ENCODE results near the gene ZNF512. TPM values are rescaled to one million over a fixed set of nuclear protein-coding genes. Genes with fewer than 3 reads are reported as not detected.

The ZNF512 gene
- total and polyA plus RNA-seq, 9 of the 15 experiments (the other 6 are each of a cell fraction or from before 2014, with no cell fraction given) = 24.7 to 101 (median 65.9) TPM

DNA sequence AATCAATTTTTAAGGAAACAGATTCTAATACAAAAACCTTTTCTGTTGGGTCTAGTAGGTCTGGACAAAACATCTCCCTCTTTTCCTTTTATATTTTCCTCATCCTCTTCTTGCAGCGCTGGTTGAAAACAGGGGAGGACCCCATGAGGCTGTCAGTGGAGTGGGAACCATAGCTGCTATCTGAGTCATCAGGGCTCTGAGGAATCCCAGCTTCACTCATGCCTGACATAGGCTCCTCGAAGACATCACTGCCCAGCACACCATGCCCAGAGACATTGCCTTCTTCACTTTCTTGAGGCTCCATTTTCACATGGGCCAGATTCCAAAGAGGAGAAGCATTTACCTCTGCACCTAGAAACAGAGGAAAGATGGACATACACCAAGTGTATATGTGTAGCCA is 70.6 kb downstream of the ZNF512 start (continued):
- TF ChIP-seq, protein P1, sequence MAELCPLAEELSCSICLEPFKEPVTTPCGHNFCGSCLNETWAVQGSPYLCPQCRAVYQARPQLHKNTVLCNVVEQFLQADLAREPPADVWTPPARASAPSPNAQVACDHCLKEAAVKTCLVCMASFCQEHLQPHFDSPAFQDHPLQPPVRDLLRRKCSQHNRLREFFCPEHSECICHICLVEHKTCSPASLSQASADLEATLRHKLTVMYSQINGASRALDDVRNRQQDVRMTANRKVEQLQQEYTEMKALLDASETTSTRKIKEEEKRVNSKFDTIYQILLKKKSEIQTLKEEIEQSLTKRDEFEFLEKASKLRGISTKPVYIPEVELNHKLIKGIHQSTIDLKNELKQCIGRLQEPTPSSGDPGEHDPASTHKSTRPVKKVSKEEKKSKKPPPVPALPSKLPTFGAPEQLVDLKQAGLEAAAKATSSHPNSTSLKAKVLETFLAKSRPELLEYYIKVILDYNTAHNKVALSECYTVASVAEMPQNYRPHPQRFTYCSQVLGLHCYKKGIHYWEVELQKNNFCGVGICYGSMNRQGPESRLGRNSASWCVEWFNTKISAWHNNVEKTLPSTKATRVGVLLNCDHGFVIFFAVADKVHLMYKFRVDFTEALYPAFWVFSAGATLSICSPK (IDR thresholded peaks at IDR 0.05; ENCODE audit: borderline replicate concordance) = no peak
- no peak for TF ChIP-seq SETDB1 (IDR thresholded peaks at IDR 0.05; ENCODE audit: low read length)

DNA sequence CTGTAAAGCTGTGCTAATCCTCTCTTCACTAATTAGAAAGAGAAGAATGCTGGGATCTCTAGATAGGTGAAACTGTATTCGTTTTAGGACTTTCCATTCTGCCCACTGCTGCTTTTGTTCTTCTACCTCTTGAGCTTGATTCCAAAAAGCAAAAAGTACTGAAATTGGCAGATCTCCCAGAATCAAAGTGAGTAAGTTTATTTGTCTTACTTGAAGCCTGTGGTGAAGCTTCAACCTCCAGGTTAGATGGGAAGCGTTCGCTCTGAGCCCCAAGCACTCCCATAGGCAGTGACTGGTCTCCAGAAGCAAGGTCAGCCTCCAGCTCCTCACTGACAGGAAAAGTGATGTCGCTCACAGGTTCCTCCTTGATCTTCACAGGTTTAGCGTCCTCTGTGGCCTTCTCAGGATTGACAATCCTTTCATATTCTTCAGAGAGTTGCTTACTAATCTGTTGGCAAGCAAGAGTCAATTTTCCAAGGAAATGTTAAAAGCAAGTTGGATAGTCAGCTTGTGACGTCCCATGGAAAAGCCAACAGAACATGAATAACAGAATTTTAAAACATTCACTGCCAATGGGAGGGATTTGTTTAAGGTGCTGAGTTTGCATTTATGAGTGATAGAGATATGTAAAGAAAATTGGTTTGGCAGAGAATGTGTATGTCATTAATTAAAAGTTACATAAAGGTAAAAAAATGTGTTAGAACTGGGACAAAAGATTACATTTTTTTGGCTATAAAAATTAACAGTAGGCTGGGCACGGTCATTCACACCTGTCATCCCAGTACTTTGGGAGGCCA is 72.5 kb downstream of the ZNF512 start:
- intact Hi-C loops (cut with micrococcal nuclease) = no loop called here
- CTCF ChIA-PET (ENCODE audit: low intra/inter-chr PET ratio) = no interaction called here
- ATAC-seq = no peak
- Histone ChIP-seq H3K9me1 (ENCODE audit: control insufficient read depth, insufficient read depth, low read length) (no peaks in the 10 kb centered on the region), H3K9me3 (replicated peaks; ENCODE audit: control insufficient read depth, insufficient read depth, low read depth, low read length) (no peaks in the 10 kb centered on the region), H3K27ac (ENCODE audit: extremely low read depth, low read depth, low read length) (no peak overlapping the region), H3K4me2 (ENCODE audit: insufficient read depth, low read length) (no peak overlapping the region), H3K4me1 (replicated peaks in 1 of 2; ENCODE audit: control insufficient read depth in 2 of 2, insufficient read depth in 2 of 2, low read length in 2 of 2) (no peaks in the 10 kb centered on the region), H3K36me3 (ENCODE audit: control insufficient read depth, insufficient read depth, low read length) (peaks cover 96% of the 10 kb centered on the region), H2AFZ (ENCODE audit: low read depth, low read length) (no peak overlapping the region), H3K4me3 (no peak overlapping the region), H4K20me1 (replicated peaks; ENCODE audit: control insufficient read depth, insufficient read depth, low read length) (no peaks in the 10 kb centered on the region; the same call in 1 of the 2 replicates), H3K27me3 (ENCODE audit: control insufficient read depth in 2 of 2, insufficient read depth in 2 of 2, low read length in 2 of 2) (no peaks in the 10 kb centered on the region), H3K9ac (ENCODE audit: insufficient read depth in 1 of 2, low read depth in 2 of 2, low read length in 2 of 2) (no peak overlapping the region; a peak in 1 of 4 replicates), H3K79me2 (ENCODE audit: control insufficient read depth, insufficient read depth, low read length) (no peaks in the 10 kb centered on the region)
- no peak for DNase-seq (ENCODE audit: extremely low read depth in 1 of 4, low spot score in 3 of 4)
- in situ Hi-C loops (cut with MboI) = no loop called here
- POLR2A ChIA-PET = interaction anchor here (0.7 to 2.4 kb wide), 4 partner anchors 8 to 541 kb away, joined by 3 to 13 read pairs (median 4); partner anchors contain the start of genes SLC4A1AP and SUPT7L
- 77% methylated on average over 7 of the region's 7 CpGs for WGBS (ENCODE audit: insufficient coverage, low coverage, missing lambda C conversion rate)
- FAIRE-seq = no peak
- BruUV-seq (replicated peaks) = no TSS peak
- no peak for TF ChIP-seq MYBL2 (IDR thresholded peaks at IDR 0.05; ENCODE audit: low read depth)
- no peak for TF ChIP-seq MYBL2 (CRISPR knock-in tag; IDR thresholded peaks at IDR 0.05; ENCODE audit: borderline replicate concordance)
- TF ChIP-seq POLR2A (conservative IDR thresholded peaks at IDR 0.05) = 0 out of 2 replicates have a peak, but pooled peaks have one; percentile 7
- TF ChIP-seq NFRKB (IDR thresholded peaks at IDR 0.05; ENCODE audit: low read depth) = no peak
- peak; percentile 61 for TF ChIP-seq MAFF (IDR thresholded peaks at IDR 0.05; ENCODE audit: low read length)
- no peak for TF ChIP-seq ZEB2 (IDR thresholded peaks at IDR 0.05)
- no peak for TF ChIP-seq PML (IDR thresholded peaks at IDR 0.05; ENCODE audit: low read length)
- TF ChIP-seq, protein P2, sequence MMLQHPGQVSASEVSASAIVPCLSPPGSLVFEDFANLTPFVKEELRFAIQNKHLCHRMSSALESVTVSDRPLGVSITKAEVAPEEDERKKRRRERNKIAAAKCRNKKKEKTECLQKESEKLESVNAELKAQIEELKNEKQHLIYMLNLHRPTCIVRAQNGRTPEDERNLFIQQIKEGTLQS (IDR thresholded peaks at IDR 0.05) = no peak
- TF ChIP-seq, protein P2 (CRISPR knock-in tag; conservative IDR thresholded peaks at IDR 0.05) = no peak
- TF ChIP-seq, protein P3, sequence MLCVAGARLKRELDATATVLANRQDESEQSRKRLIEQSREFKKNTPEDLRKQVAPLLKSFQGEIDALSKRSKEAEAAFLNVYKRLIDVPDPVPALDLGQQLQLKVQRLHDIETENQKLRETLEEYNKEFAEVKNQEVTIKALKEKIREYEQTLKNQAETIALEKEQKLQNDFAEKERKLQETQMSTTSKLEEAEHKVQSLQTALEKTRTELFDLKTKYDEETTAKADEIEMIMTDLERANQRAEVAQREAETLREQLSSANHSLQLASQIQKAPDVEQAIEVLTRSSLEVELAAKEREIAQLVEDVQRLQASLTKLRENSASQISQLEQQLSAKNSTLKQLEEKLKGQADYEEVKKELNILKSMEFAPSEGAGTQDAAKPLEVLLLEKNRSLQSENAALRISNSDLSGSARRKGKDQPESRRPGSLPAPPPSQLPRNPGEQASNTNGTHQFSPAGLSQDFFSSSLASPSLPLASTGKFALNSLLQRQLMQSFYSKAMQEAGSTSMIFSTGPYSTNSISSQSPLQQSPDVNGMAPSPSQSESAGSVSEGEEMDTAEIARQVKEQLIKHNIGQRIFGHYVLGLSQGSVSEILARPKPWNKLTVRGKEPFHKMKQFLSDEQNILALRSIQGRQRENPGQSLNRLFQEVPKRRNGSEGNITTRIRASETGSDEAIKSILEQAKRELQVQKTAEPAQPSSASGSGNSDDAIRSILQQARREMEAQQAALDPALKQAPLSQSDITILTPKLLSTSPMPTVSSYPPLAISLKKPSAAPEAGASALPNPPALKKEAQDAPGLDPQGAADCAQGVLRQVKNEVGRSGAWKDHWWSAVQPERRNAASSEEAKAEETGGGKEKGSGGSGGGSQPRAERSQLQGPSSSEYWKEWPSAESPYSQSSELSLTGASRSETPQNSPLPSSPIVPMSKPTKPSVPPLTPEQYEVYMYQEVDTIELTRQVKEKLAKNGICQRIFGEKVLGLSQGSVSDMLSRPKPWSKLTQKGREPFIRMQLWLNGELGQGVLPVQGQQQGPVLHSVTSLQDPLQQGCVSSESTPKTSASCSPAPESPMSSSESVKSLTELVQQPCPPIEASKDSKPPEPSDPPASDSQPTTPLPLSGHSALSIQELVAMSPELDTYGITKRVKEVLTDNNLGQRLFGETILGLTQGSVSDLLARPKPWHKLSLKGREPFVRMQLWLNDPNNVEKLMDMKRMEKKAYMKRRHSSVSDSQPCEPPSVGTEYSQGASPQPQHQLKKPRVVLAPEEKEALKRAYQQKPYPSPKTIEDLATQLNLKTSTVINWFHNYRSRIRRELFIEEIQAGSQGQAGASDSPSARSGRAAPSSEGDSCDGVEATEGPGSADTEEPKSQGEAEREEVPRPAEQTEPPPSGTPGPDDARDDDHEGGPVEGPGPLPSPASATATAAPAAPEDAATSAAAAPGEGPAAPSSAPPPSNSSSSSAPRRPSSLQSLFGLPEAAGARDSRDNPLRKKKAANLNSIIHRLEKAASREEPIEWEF (CRISPR knock-in tag; IDR thresholded peaks at IDR 0.05) = no peak
- TF ChIP-seq MAFG (tag; conservative IDR thresholded peaks at IDR 0.05) = peak; percentile 72
- TF ChIP-seq ZNF316 (IDR thresholded peaks at IDR 0.05) = peak; percentile 89

All from K562 (cell line).